H9 (cell line): ENCODE data around the gene FAM174A. TPM values are rescaled to one million over a fixed set of nuclear protein-coding genes. Genes with fewer than 3 reads are reported as not detected.

ENCODE experiments used
- DNase-seq: peaks from one replicate; pipeline ENCODE4 v3.0.0-alpha.2; 2017
- H2AFZ ChIP-seq: one replicate; pipeline ENCODE4 v1.6.1; 2013; ENCODE audit warnings: mild to moderate bottlenecking, low read length, control low read depth, moderate library complexity
- H2AK5ac ChIP-seq: 2 replicates; pipeline ENCODE4 v1.6.1; 2013; ENCODE audit warnings: low read length, control low read depth, mixed read lengths; ENCODE audit not compliant: insufficient read length
- H2BK120ac ChIP-seq: one replicate; pipeline ENCODE4 v1.6.1; 2013; ENCODE audit warnings: low read depth, mild to moderate bottlenecking, low read length, control low read depth, inconsistent platforms; ENCODE audit not compliant: poor library complexity, severe bottlenecking
- H2BK12ac ChIP-seq: 2 replicates; pipeline ENCODE4 v1.6.1; 2013; ENCODE audit warnings: low read length, control low read depth, mixed read lengths, low read depth; ENCODE audit not compliant: insufficient read length
- H2BK15ac ChIP-seq: 2 replicates; pipeline ENCODE4 v1.6.1; 2013; ENCODE audit warnings: low read depth, low read length, control low read depth
- H2BK20ac ChIP-seq: one replicate; pipeline ENCODE4 v1.6.1; 2013; ENCODE audit warnings: low read depth, mild to moderate bottlenecking, low read length, control low read depth, inconsistent platforms; ENCODE audit not compliant: poor library complexity, severe bottlenecking
- H2BK5ac ChIP-seq: 2 replicates; pipeline ENCODE4 v1.6.1; 2013; ENCODE audit warnings: low read length, control low read depth, mixed read lengths; ENCODE audit not compliant: insufficient read length
- H3K14ac ChIP-seq: 2 replicates; pipeline ENCODE4 v1.6.1; 2013; ENCODE audit warnings: low read length, control low read depth; ENCODE audit not compliant: insufficient read depth
- H3K18ac ChIP-seq: 2 replicates; pipeline ENCODE4 v1.6.1; 2013; ENCODE audit warnings: low read depth, mild to moderate bottlenecking, mixed read lengths, low read length, control low read depth; ENCODE audit not compliant: insufficient read length
- H3K23ac ChIP-seq: 2 replicates; pipeline ENCODE4 v1.6.1; 2013; ENCODE audit warnings: low read length, control low read depth, mixed read lengths, low read depth; ENCODE audit not compliant: insufficient read length
- H3K23me2 ChIP-seq: 2 replicates; pipeline ENCODE4 v1.6.1; 2013; ENCODE audit warnings: low read depth, mild to moderate bottlenecking, mixed read lengths, low read length, control low read depth; ENCODE audit not compliant: insufficient read length, poor library complexity, severe bottlenecking
- H3K27ac ChIP-seq: 2 replicates; pipeline ENCODE4 v1.5.1; 2013; ENCODE audit warnings: low read length, control low read depth, mixed read lengths, low read depth; ENCODE audit not compliant: insufficient read length
- H3K27me3 ChIP-seq: 2 replicates; pipeline ENCODE4 v1.6.1; 2013; ENCODE audit warnings: low read length, control low read depth, inconsistent platforms; ENCODE audit not compliant: insufficient read depth
- H3K4ac ChIP-seq: 2 replicates; pipeline ENCODE4 v1.6.1; 2013; ENCODE audit warnings: low read depth, mild to moderate bottlenecking, control low read depth, inconsistent platforms, low read length, moderate library complexity
- H3K4me1 ChIP-seq: 2 replicates; pipeline ENCODE4 v1.6.1; 2013; ENCODE audit warnings: low read length, control low read depth, inconsistent platforms; ENCODE audit not compliant: insufficient read depth
- H3K4me2 ChIP-seq: 2 replicates; pipeline ENCODE4 v1.6.1; 2013; ENCODE audit warnings: low read length, control low read depth, mixed read lengths; ENCODE audit not compliant: insufficient read length, insufficient read depth
- H3K56ac ChIP-seq: 2 replicates; pipeline ENCODE4 v1.6.1; 2013; ENCODE audit warnings: low read depth, mild to moderate bottlenecking, mixed read lengths, low read length, control low read depth; ENCODE audit not compliant: insufficient read length
- H3K79me1 ChIP-seq: 2 replicates; pipeline ENCODE4 v1.6.1; 2013; ENCODE audit warnings: low read depth, mild to moderate bottlenecking, moderate library complexity, low read length, control low read depth, inconsistent platforms; ENCODE audit not compliant: insufficient read depth, poor library complexity, severe bottlenecking
- H3K79me2 ChIP-seq: 2 replicates; pipeline ENCODE4 v1.6.1; 2013; ENCODE audit warnings: low read length, control low read depth, inconsistent platforms; ENCODE audit not compliant: insufficient read depth
- H3K9ac ChIP-seq: 2 replicates; pipeline ENCODE4 v1.6.1; 2013; ENCODE audit warnings: low read length, control low read depth, mixed read lengths; ENCODE audit not compliant: insufficient read length; ENCODE audit errors: extremely low read depth
- H3K9me3 ChIP-seq: one replicate; pipeline ENCODE4 v1.6.1; 2013; ENCODE audit warnings: low read depth, low read length, inconsistent platforms; ENCODE audit not compliant: control insufficient read depth
- H3T11ph ChIP-seq: one replicate; pipeline ENCODE4 v1.6.1; 2013; ENCODE audit warnings: mild to moderate bottlenecking, low read length, control low read depth, inconsistent platforms
- H4K20me1 ChIP-seq: one replicate; pipeline ENCODE4 v1.6.1; 2013; ENCODE audit not compliant: control insufficient read depth, insufficient read length, insufficient read depth
- H4K5ac ChIP-seq: 2 replicates; pipeline ENCODE4 v1.6.1; 2013; ENCODE audit warnings: low read depth, mild to moderate bottlenecking, mixed read lengths, low read length, control low read depth; ENCODE audit not compliant: insufficient read length
- H4K8ac ChIP-seq: replicated peaks from 2 replicates; pipeline ENCODE4 v1.6.1; 2013; ENCODE audit warnings: low read length, control low read depth, mixed read lengths, low read depth; ENCODE audit not compliant: insufficient read length
- H4K91ac ChIP-seq: 2 replicates; pipeline ENCODE4 v1.6.1; 2013; ENCODE audit warnings: low read depth, mild to moderate bottlenecking, moderate library complexity, mixed read lengths, low read length, control low read depth; ENCODE audit not compliant: insufficient read length
- H3K27ac Mint-ChIP-seq, 3 experiments: 2 replicates in 2 of 3; 3 replicates in 1 of 3; pipeline ENCODE4 v1.8.0; 2020 to 2021; ENCODE audit warnings: mixed read lengths in 3 of 3, mild to moderate bottlenecking in 1 of 3, moderate library complexity in 1 of 3
- H3K27me3 Mint-ChIP-seq: 2 replicates; pipeline ENCODE4 v1.8.0; 2021; ENCODE audit warnings: low read depth, mild to moderate bottlenecking, moderate library complexity, mixed read lengths
- H3K36me3 Mint-ChIP-seq, 3 experiments: 2 replicates in 2 of 3; 3 replicates in 1 of 3; pipeline ENCODE4 v1.8.0; 2020 to 2021; ENCODE audit warnings: low read depth in 3 of 3, mixed read lengths in 3 of 3; ENCODE audit not compliant: insufficient read depth in 1 of 3
- H3K4me1 Mint-ChIP-seq, 2 experiments: 2 replicates each; pipeline ENCODE4 v1.8.0; 2020; ENCODE audit warnings: mixed read lengths in 2 of 2
- H3K4me3 Mint-ChIP-seq, 2 experiments: 2 replicates in 1 of 2; 3 replicates in 1 of 2; pipeline ENCODE4 v1.8.0; 2020 to 2021; ENCODE audit warnings: mild to moderate bottlenecking in 2 of 2, mixed read lengths in 2 of 2, moderate library complexity in 1 of 2
- H3K9me3 Mint-ChIP-seq, 2 experiments: 2 replicates in 1 of 2; 3 replicates in 1 of 2; pipeline ENCODE4 v1.8.0; 2020; ENCODE audit warnings: mild to moderate bottlenecking in 2 of 2, mixed read lengths in 2 of 2, moderate library complexity in 1 of 2
- CTCF ChIP-seq: fragments of 200-600 bp; sonication (generic); conservative IDR thresholded peaks from 3 replicates; pipeline ENCODE4 v1.8.0; 2021; ENCODE audit warnings: antibody characterized with exemption, mild to moderate bottlenecking
- WGBS: extraction: QIAGEN DNeasy Blood & Tissue Kit; methylation state at CpG from one replicate; pipeline ENCODE4 v1.1.7; 2013; ENCODE audit warnings: missing lambda C conversion rate, low lambda C conversion rate, mixed read lengths; ENCODE audit not compliant: insufficient read length; ENCODE audit errors: extremely low coverage; 5-methylcytosine and 5-hydroxymethylcytosine counted together
- total RNA-seq: library from RNA; stranded (reverse); gene quantifications from 2 replicates; pipeline ENCODE4 v1.2.1, GENCODE V29; 2021

The FAM174A gene
- total RNA-seq, 1 experiment from 2014 or later: 4.3 TPM

DNA sequence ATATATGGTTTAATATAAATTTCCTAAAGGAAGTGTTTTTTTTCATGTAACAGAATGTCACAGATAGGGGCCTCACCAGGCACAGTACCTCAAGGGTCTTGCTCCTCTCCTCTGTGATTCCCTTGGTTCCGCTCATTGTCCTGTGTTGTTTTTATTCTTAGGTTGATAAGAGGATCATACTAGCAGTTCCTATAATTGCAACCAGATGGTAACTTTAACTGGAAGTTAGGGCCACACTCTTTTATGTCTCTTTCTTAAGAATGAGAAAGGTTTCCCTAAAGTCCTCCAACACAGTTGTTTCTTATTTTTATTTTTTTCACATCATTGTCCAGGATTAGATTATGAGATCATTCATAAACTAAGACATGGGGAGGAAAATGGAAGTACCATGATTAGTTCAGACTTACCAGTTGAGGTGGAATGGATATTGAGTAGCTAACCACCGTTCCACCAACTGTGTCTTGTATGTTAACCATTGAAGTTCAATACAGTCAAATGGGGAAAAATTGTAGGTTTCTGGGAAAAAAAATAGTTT, 41.1 kb downstream of the FAM174A start:
- Histone ChIP-seq H3K14ac (no peak overlapping the region), H3K4me1 (no peaks in the 10 kb centered on the region), H3T11ph (no peak overlapping the region), H4K8ac (no peak overlapping the region), H3K27ac (no peak overlapping the region), H3K56ac (no peak overlapping the region), H2BK5ac (no peak overlapping the region), H3K27me3 (no peaks in the 10 kb centered on the region), H3K23me2 (no peaks in the 10 kb centered on the region), H2AFZ (no peak overlapping the region), H3K9me3 (no peaks in the 10 kb centered on the region), H2AK5ac (no peak overlapping the region), H4K5ac (no peak overlapping the region), H2BK20ac (no peak overlapping the region), H2BK120ac (no peak overlapping the region), H3K79me2 (no peaks in the 10 kb centered on the region), H4K91ac (no peak overlapping the region), H2BK15ac (no peak overlapping the region), H2BK12ac (no peak overlapping the region), H3K23ac (no peak overlapping the region), H3K9ac (no peak overlapping the region), H3K4me2 (no peak overlapping the region), H3K4ac (no peak overlapping the region), H3K18ac (no peak overlapping the region), H4K20me1 (no peaks in the 10 kb centered on the region), H3K79me1 (no peaks in the 10 kb centered on the region)
- peaks cover 0 to 3% (median 0%) of the 10 kb centered on the region in 3 experiments; a peak in 1 of 7 replicates for H3K36me3 Mint-ChIP-seq
- no CpG with 5 or more reads among the region's 2 CpGs for WGBS
- no peak overlapping the region for H3K27ac Mint-ChIP-seq
- no peaks in the 10 kb centered on the region for H3K27me3 Mint-ChIP-seq
- no peaks in the 10 kb centered on the region for H3K9me3 Mint-ChIP-seq
- no peaks in the 10 kb centered on the region for H3K4me1 Mint-ChIP-seq
- H3K4me3 Mint-ChIP-seq: no peak overlapping the region
- DNase-seq: no peak
- TF ChIP-seq CTCF: no peak
